ENCODE measurements around the gene ARID1B.

ARID1B gene

GRCh38 chr6:156760377-156760776, 16.8 kb upstream of the ARID1B start:
- Histone ChIP-seq H2BK15ac (ENCODE audit: low read length) (no peak overlapping the region), H3K4ac (ENCODE audit: low read length) (no peak overlapping the region), H4K8ac (ENCODE audit: low read depth, low read length) (no peak overlapping the region), H3K14ac (ENCODE audit: low read length) (no peak overlapping the region), H2BK5ac (ENCODE audit: low read length) (no peak overlapping the region), H3K4me3 (ENCODE audit: low read length in 2 of 2) (no peak overlapping the region), H3K4me1 (ENCODE audit: control insufficient read depth in 2 of 2, insufficient read depth in 1 of 2, low read depth in 1 of 2, low read length in 2 of 2) (no peaks in the 10 kb centered on the region), H3K27me3 (ENCODE audit: control insufficient read depth in 3 of 3, insufficient read depth in 3 of 3, low read depth in 1 of 3, low read length in 3 of 3) (peaks cover 0 to 3% (median 0%) of the 10 kb centered on the region in 3 experiments), H3K23ac (ENCODE audit: low read depth, low read length, poor library complexity) (no peak overlapping the region), H3K27ac (replicated peaks; ENCODE audit: low read length) (no peak overlapping the region), H4K91ac (ENCODE audit: low read depth, low read length, poor library complexity) (no peak overlapping the region), H2BK12ac (ENCODE audit: low read length) (no peak overlapping the region), H3K9ac (ENCODE audit: low read depth, low read length, poor library complexity) (no peak overlapping the region), H2AK5ac (ENCODE audit: low read depth, low read length) (no peak overlapping the region), H3K36me3 (replicated peaks in 1 of 2; ENCODE audit: control insufficient read depth in 2 of 2, insufficient read depth in 2 of 2, low read length in 2 of 2) (no peaks in the 10 kb centered on the region), H3K4me2 (ENCODE audit: insufficient read depth, low read length, poor library complexity, severe bottlenecking) (no peak overlapping the region), H3K18ac (ENCODE audit: low read length) (no peak overlapping the region), H2AFZ (ENCODE audit: low read length) (no peak overlapping the region), H3K79me1 (ENCODE audit: low read depth, low read length) (peaks cover 4% of the 10 kb centered on the region), H3K9me3 (replicated peaks in 1 of 2; ENCODE audit: control insufficient read depth in 2 of 2, insufficient read depth in 1 of 2, low read depth in 1 of 2, low read length in 2 of 2) (no peaks in the 10 kb centered on the region), H2BK120ac (ENCODE audit: low read depth, low read length) (no peak overlapping the region)
- whole genome bisulfite sequencing, 2 donors (ENCODE audit: extremely low coverage in 2 of 2, insufficient read length in 2 of 2, insufficient replicate concordance in 1 of 2) = no CpG with 5 or more reads among the region's 4 CpGs
- DNase-seq (ENCODE audit: low spot score) = no peak

- H3K23ac ChIP-seq (ENCODE audit: low read depth, low read length, poor library complexity) = no peak overlapping the region
- no peak for DNase-seq (ENCODE audit: low spot score)
Measured at GRCh38 chr6:156762547-156762946, 14.6 kb upstream of the ARID1B start.

GRCh38 chr6:156765117-156765516, 12.1 kb upstream of the ARID1B start:
- Histone ChIP-seq H4K8ac (ENCODE audit: low read depth, low read length) (no peak overlapping the region), H3K4me3 (ENCODE audit: low read length in 2 of 2) (no peak overlapping the region), H2AFZ (ENCODE audit: low read length) (no peak overlapping the region), H2BK15ac (ENCODE audit: low read length) (no peak overlapping the region), H2BK5ac (ENCODE audit: low read length) (no peak overlapping the region), H3K27me3 (ENCODE audit: control insufficient read depth in 3 of 3, insufficient read depth in 3 of 3, low read depth in 1 of 3, low read length in 3 of 3) (no peaks in the 10 kb centered on the region), H3K79me1 (ENCODE audit: low read depth, low read length) (peaks cover 4% of the 10 kb centered on the region), H2BK120ac (ENCODE audit: low read depth, low read length) (no peak overlapping the region), H3K4me2 (ENCODE audit: insufficient read depth, low read length, poor library complexity, severe bottlenecking) (no peak overlapping the region), H3K4ac (ENCODE audit: low read length) (no peak overlapping the region), H3K36me3 (replicated peaks in 1 of 2; ENCODE audit: control insufficient read depth in 2 of 2, insufficient read depth in 2 of 2, low read length in 2 of 2) (no peaks in the 10 kb centered on the region), H3K9me3 (replicated peaks in 1 of 2; ENCODE audit: control insufficient read depth in 2 of 2, insufficient read depth in 1 of 2, low read depth in 1 of 2, low read length in 2 of 2) (no peaks in the 10 kb centered on the region), H3K23ac (ENCODE audit: low read depth, low read length, poor library complexity) (no peak overlapping the region), H3K9ac (ENCODE audit: low read depth, low read length, poor library complexity) (no peak overlapping the region), H4K91ac (ENCODE audit: low read depth, low read length, poor library complexity) (no peak overlapping the region), H3K14ac (ENCODE audit: low read length) (no peak overlapping the region), H3K18ac (ENCODE audit: low read length) (peak overlapping the region; percentile 6), H3K27ac (replicated peaks; ENCODE audit: low read length) (no peak overlapping the region), H3K4me1 (ENCODE audit: control insufficient read depth in 2 of 2, insufficient read depth in 1 of 2, low read depth in 1 of 2, low read length in 2 of 2) (no peaks in the 10 kb centered on the region), H2AK5ac (ENCODE audit: low read depth, low read length) (no peak overlapping the region), H2BK12ac (ENCODE audit: low read length) (no peak overlapping the region)
- no CpG with 5 or more reads among the region's 10 CpGs for WGBS, 2 donors (ENCODE audit: extremely low coverage in 2 of 2, insufficient read length in 2 of 2, insufficient replicate concordance in 1 of 2)
- no peak for DNase-seq (ENCODE audit: low spot score)

More at GRCh38 chr6:156762547-156762946, 14.6 kb upstream of the ARID1B start:
- no peak overlapping the region for H2AFZ ChIP-seq (ENCODE audit: low read length)
- no peak overlapping the region for H4K8ac ChIP-seq (ENCODE audit: low read depth, low read length)
- no peak overlapping the region for H2BK12ac ChIP-seq (ENCODE audit: low read length)
- H3K9ac ChIP-seq (ENCODE audit: low read depth, low read length, poor library complexity) = no peak overlapping the region
- WGBS, 2 donors (ENCODE audit: extremely low coverage in 2 of 2, insufficient read length in 2 of 2, insufficient replicate concordance in 1 of 2) = no CpG with 5 or more reads among the region's 7 CpGs
- H4K91ac ChIP-seq (ENCODE audit: low read depth, low read length, poor library complexity) = no peak overlapping the region
- peaks cover 4% of the 10 kb centered on the region for H3K79me1 ChIP-seq (ENCODE audit: low read depth, low read length)
- no peak overlapping the region for H3K27ac ChIP-seq (replicated peaks; ENCODE audit: low read length)
- no peak overlapping the region for H2AK5ac ChIP-seq (ENCODE audit: low read depth, low read length)
- no peak overlapping the region for H3K18ac ChIP-seq (ENCODE audit: low read length)
- H3K4me2 ChIP-seq (ENCODE audit: insufficient read depth, low read length, poor library complexity, severe bottlenecking) = no peak overlapping the region
- no peak overlapping the region for H2BK5ac ChIP-seq (ENCODE audit: low read length)
- no peak overlapping the region for H2BK15ac ChIP-seq (ENCODE audit: low read length)
- H3K9me3 ChIP-seq (replicated peaks in 1 of 2; ENCODE audit: control insufficient read depth in 2 of 2, insufficient read depth in 1 of 2, low read depth in 1 of 2, low read length in 2 of 2) = no peaks in the 10 kb centered on the region
- H2BK120ac ChIP-seq (ENCODE audit: low read depth, low read length) = no peak overlapping the region
- H3K14ac ChIP-seq (ENCODE audit: low read length) = no peak overlapping the region
- H3K27me3 ChIP-seq (ENCODE audit: control insufficient read depth in 3 of 3, insufficient read depth in 3 of 3, low read depth in 1 of 3, low read length in 3 of 3) = no peaks in the 10 kb centered on the region
- no peaks in the 10 kb centered on the region for H3K36me3 ChIP-seq (replicated peaks in 1 of 2; ENCODE audit: control insufficient read depth in 2 of 2, insufficient read depth in 2 of 2, low read length in 2 of 2)
- H3K4ac ChIP-seq (ENCODE audit: low read length) = no peak overlapping the region
- H3K4me3 ChIP-seq (ENCODE audit: low read length in 2 of 2) = no peak overlapping the region
- no peaks in the 10 kb centered on the region for H3K4me1 ChIP-seq (ENCODE audit: control insufficient read depth in 2 of 2, insufficient read depth in 1 of 2, low read depth in 1 of 2, low read length in 2 of 2)

- Histone ChIP-seq H3K4me1 (ENCODE audit: control insufficient read depth in 2 of 2, insufficient read depth in 1 of 2, low read depth in 1 of 2, low read length in 2 of 2) (no peaks in the 10 kb centered on the region), H3K14ac (ENCODE audit: low read length) (no peak overlapping the region), H3K18ac (ENCODE audit: low read length) (no peak overlapping the region), H3K4ac (ENCODE audit: low read length) (no peak overlapping the region), H3K27ac (replicated peaks; ENCODE audit: low read length) (no peak overlapping the region), H3K23ac (ENCODE audit: low read depth, low read length, poor library complexity) (no peak overlapping the region), H2AK5ac (ENCODE audit: low read depth, low read length) (no peak overlapping the region), H2AFZ (ENCODE audit: low read length) (no peak overlapping the region), H3K36me3 (replicated peaks in 1 of 2; ENCODE audit: control insufficient read depth in 2 of 2, insufficient read depth in 2 of 2, low read length in 2 of 2) (no peaks in the 10 kb centered on the region), H2BK5ac (ENCODE audit: low read length) (no peak overlapping the region), H3K4me3 (ENCODE audit: low read length in 2 of 2) (no peak overlapping the region), H2BK12ac (ENCODE audit: low read length) (no peak overlapping the region), H4K91ac (ENCODE audit: low read depth, low read length, poor library complexity) (no peak overlapping the region), H2BK15ac (ENCODE audit: low read length) (no peak overlapping the region), H2BK120ac (ENCODE audit: low read depth, low read length) (no peak overlapping the region), H3K9me3 (replicated peaks in 1 of 2; ENCODE audit: control insufficient read depth in 2 of 2, insufficient read depth in 1 of 2, low read depth in 1 of 2, low read length in 2 of 2) (no peaks in the 10 kb centered on the region), H4K8ac (ENCODE audit: low read depth, low read length) (no peak overlapping the region), H3K79me1 (ENCODE audit: low read depth, low read length) (no peaks in the 10 kb centered on the region), H3K4me2 (ENCODE audit: insufficient read depth, low read length, poor library complexity, severe bottlenecking) (no peak overlapping the region), H3K27me3 (ENCODE audit: control insufficient read depth in 3 of 3, insufficient read depth in 3 of 3, low read depth in 1 of 3, low read length in 3 of 3) (no peaks in the 10 kb centered on the region), H3K9ac (ENCODE audit: low read depth, low read length, poor library complexity) (no peak overlapping the region)
- no peak for DNase-seq (ENCODE audit: low spot score)
- WGBS, 2 donors (ENCODE audit: extremely low coverage in 2 of 2, insufficient read length in 2 of 2, insufficient replicate concordance in 1 of 2) = no CpG with 5 or more reads among the region's 9 CpGs
Measured at GRCh38 chr6:156767603-156768467, 9.3 kb upstream of the ARID1B start.
